ENCODE measurements around the gene UNCX. TPM values are rescaled to one million over a fixed set of nuclear protein-coding genes. Genes with fewer than 3 reads are reported as not detected.

The UNCX gene
- 0.12 TPM in 1 of 2 replicates, not detected in the other for total RNA-seq

DNA sequence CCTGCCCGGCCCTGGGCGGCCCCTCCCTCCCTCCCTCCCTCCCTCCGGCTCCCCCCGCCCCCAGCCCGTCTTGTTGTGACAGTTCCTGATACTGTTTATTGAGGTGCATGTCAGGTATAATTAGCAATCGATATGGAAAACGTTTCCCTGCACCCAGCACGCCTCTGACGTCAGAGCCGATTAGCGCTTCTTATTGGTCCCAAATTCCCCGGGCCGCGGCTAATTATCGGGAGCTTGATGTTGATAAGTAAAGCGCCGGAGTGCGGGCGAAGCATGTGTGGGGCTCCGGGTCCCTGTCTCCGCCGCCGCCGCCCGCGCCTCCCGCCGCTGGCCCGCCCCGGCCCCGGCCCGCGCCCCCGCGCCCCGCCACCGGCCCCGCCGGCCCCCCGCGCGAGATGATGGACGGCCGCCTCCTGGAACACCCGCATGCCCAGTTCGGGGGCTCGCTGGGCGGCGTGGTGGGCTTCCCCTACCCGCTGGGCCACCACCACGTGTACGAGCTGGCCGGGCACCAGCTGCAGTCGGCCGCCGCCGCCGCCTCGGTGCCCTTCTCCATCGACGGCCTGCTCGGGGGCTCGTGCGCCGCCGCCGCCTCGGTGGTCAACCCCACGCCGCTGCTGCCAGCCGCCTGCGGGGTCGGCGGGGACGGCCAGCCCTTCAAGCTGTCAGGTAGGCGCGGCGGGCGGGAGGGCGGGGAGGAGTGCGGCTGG, at the start of gene UNCX:
UNCX (plus strand) TSS at position 250 of the 710 bp plus-strand sequence; CDS start at position 396, 146 bp downstream.

Other genes with a start within 250 kb of the UNCX start
- gene CYP2W1, start 249.7 kb upstream of the UNCX start, total RNA-seq = not detected in 2 replicates
- 1.2 and 1.6 TPM in 2 replicates for gene GPR146, start 188.3 kb upstream of the UNCX start, total RNA-seq
- gene GPER1, start 144.8 kb upstream of the UNCX start, total RNA-seq = 4.2 and 6.0 TPM in 2 replicates
- gene ZFAND2A, start 72.7 kb upstream of the UNCX start, total RNA-seq = 14.8 and 19.8 TPM in 2 replicates
- 13.4 and 17.2 TPM in 2 replicates for gene MICALL2, start 226.6 kb downstream of the UNCX start, total RNA-seq

Data from hair follicle dermal papilla cell (primary cell).